ENCODE results near the gene CCL13.

CCL13 gene

DNA sequence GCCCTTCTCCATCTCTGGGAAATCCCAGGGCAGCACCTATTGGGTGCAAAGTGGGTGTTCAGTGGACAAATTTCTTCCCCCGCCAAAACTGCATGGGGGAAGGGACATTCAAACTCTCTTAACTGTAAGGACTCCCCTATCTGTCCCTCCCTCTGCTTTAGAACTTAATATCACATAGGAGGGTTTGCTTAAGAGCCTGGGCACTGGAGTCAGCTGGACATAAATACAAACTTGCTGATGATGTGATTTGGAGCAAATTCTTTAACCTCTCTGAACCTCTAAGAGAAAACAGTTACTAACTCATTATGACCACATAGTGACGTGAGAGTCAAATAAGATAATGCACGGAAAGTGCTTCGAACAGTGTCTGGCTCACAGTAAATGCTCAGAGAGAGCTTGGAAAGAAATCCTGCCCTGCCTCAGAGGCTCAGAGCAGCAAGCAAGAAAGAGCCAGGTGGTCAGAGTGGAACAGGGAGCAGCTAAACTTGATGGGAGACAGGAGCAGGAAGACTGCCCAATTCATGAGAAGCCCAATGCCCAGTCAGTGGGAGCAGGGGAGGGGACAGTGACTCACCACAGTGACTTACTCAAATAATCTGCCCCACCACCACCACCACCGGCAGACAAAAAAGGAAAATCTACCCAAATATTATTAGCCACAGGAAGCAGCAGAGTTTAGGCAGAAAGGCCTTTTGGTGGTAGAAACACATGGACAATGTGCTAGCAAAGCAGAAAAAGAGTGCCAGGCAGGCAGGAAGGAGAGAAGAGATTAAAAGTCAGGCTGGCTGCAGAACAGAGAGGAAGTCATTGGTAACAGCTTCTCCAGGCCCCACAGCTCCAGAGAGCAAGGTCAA, 30.6 kb downstream of the CCL13 start:
- DNase-seq: no peak

GRCh38 chr17:34387566-34387965, 31.3 kb downstream of the CCL13 start:
- DNase-seq: no peak

DNA sequence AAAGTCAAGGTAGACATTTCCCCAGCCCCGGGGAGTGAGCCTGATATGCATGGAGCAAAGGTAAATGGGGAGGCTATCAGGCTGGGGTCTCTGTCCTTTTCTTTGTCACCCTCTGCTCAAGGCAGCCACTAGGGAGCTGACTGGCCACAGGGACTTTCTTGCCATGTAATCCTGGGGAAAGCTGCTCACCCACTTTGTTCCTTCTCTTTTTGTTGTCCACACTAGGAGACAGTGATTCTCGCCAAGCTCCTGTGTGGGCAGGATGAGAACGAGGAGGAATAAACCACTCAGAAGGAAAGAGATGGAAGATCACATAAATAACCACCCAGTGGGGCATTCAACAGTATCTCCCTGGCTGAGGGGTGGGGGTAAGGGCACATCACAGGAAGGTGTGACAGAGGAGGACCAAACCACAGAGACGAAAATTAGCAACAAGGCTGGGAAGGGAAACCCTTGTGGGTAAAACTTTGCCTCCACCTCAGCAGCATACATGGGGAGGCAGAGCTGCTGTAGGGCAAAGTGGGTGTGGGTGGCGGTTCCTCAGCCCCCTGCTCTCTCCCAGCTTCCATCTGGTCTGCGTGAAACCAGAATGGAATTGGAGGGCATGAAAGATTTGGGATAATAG, 33.0 kb downstream of the CCL13 start:
- no peak for DNase-seq

GRCh38 chr17:34390649-34391048, 34.4 kb downstream of the CCL13 start:
- no peak for DNase-seq

GRCh38 chr17:34391241-34391640, 35.0 kb downstream of the CCL13 start:
- no peak for DNase-seq

GRCh38 chr17:34393401-34393800, 37.1 kb downstream of the CCL13 start:
- no peak for DNase-seq

DNA sequence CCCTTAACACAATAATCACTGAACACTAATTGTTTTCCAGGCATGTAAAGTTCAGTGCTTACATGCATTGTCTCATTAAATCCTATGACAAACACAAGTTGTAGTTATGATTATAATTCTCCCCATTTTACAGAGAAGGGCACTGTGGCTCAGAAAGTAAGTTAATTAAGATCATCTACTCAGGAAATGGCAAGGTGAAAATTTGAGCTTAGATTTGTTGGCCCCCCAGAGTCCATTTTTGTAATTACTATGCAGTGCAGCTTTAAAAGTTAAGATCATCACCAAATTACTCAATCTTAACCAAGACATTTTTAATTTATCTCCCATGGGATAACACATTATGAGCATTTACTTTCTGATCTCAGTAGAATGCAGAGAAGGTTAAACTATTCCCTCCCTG, 41.0 kb downstream of the CCL13 start:
- DNase-seq: no peak

GRCh38 chr17:34398990-34399389, 42.7 kb downstream of the CCL13 start:
- no peak for DNase-seq

- no peak for DNase-seq
These were observed 43.4 kb downstream of the CCL13 start for GRCh38 chr17:34399725-34400124.

- no peak for DNase-seq
These were observed 44.1 kb downstream of the CCL13 start for GRCh38 chr17:34400301-34400931.

- no peak for DNase-seq
These were observed 44.9 kb downstream of the CCL13 start for GRCh38 chr17:34401165-34401564.

DNA sequence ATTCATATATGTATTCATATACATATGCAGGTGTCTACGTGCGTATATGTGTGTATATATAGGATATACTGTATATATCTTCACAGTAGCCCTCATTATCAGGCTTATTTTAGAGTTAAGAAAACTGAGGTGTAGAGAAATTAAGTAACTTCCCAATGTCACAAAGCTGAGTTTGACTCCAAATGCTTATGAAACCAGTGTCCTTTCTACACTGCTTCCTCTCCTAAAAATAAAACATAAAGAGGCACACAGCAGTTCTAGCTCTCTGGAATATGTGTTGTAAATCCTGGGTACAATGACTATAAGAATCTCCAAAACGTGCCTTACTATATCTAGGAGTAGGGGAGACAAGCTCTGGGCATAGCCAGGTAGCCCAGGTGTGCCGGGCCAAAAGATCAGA, 46.7 kb downstream of the CCL13 start:
- DNase-seq: no peak

DNA sequence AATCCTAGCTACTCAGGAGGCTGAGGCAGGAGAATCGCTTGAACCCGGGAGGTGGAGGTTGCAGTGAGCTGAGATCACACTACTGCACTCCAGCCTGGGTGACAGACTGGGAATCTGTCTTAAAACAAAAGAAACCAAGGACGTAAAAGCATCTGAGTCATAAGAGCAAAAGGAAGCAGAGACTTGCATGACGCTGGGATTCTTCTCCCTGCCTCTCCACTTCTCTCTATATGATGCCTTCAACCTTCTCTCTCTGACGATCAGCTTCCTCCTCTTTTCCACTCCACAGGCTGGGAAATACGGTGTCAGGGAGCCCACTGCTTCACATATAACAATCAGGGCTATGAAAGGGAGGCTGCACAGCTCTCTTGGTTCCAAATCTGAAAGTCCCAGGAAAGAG, 49.9 kb downstream of the CCL13 start:
- DNase-seq: no peak
